ENCODE data around the gene PLXNB1. TPM values are rescaled to one million over a fixed set of nuclear protein-coding genes. Genes with fewer than 3 reads are reported as not detected.

The PLXNB1 gene
- total and polyA plus RNA-seq, 2 experiments from 2014 or later: 49.0 to 144 TPM

- TF ChIP-seq ZNF462 (CRISPR knock-in tag; IDR thresholded peaks at IDR 0.05) (no peak), ZNF331 (CRISPR knock-in tag; IDR thresholded peaks at IDR 0.05; ENCODE audit: low read depth) (no peak), ZNF114 (CRISPR knock-in tag; IDR thresholded peaks at IDR 0.05) (no peak)
These were observed 20.3 kb downstream of the PLXNB1 start (continued) for GRCh38 chr3:48409291-48410201.

- Histone ChIP-seq H3K79me2 (replicated peaks; ENCODE audit: insufficient read depth) (no peaks in the 10 kb centered on the region), H3F3A (replicated peaks; ENCODE audit: low read depth) (no peaks in the 10 kb centered on the region), H3K4me2 (no peak overlapping the region), H3K4me1 (ENCODE audit: insufficient read depth) (no peaks in the 10 kb centered on the region), H2AFZ (no peak overlapping the region), H3K36me3 (ENCODE audit: insufficient read depth) (peaks cover 16% of the 10 kb centered on the region), H3K4me3 (no peak overlapping the region), H3K9me2 (ENCODE audit: insufficient read depth) (no peaks in the 10 kb centered on the region), H4K20me1 (replicated peaks; ENCODE audit: insufficient read depth) (no peaks in the 10 kb centered on the region; the same call in 1 of the 2 replicates), H3K27me3 (ENCODE audit: insufficient read depth) (no peaks in the 10 kb centered on the region), H3K27ac (ENCODE audit: low read depth) (no peak overlapping the region)
- Mint-ChIP-seq H3K27ac (no peak overlapping the region), H3K9me3 (no peaks in the 10 kb centered on the region), H3K4me1 (no peaks in the 10 kb centered on the region), H3K27me3 (ENCODE audit: insufficient read depth, low read depth, poor library complexity) (peaks cover 15% of the 10 kb centered on the region), H3K4me3 (no peak overlapping the region), H3K36me3 (ENCODE audit: low read depth) (peaks cover 91% of the 10 kb centered on the region)
- peak; percentile 53 for ATAC-seq
- no peak for DNase-seq (ENCODE audit: low spot score)
- TF ChIP-seq ZNF331 (CRISPR knock-in tag; IDR thresholded peaks at IDR 0.05; ENCODE audit: low read depth) (no peak), CTCF (conservative IDR thresholded peaks at IDR 0.05; ENCODE audit: low read depth in 2 of 2) (peak in 1 of 2 experiments; percentile 59; a peak in 2 of 4 replicates)
These were observed 21.0 kb downstream of the PLXNB1 start for GRCh38 chr3:48408823-48409281.

Data from GM23338 (cell line).